ENCODE data around the gene IQGAP3. TPM values are rescaled to one million over a fixed set of nuclear protein-coding genes. Genes with fewer than 3 reads are reported as not detected.

Gene IQGAP3
- total RNA-seq, 1 experiment from 2014 or later: 48.3 TPM

GRCh38 chr1:156510709-156511108, 61.7 kb downstream of the IQGAP3 start:
- Mint-ChIP-seq H3K27me3 (ENCODE audit: insufficient read depth, unreplicated experiment) (no peaks in the 10 kb centered on the region), H3K27ac (ENCODE audit: low read depth, unreplicated experiment) (peak overlapping the region; percentile 77), H3K4me1 (ENCODE audit: insufficient read depth, unreplicated experiment) (peaks cover 49% of the 10 kb centered on the region), H3K4me3 (ENCODE audit: unreplicated experiment) (peak overlapping the region; percentile 42), H3K9me3 (ENCODE audit: unreplicated experiment) (no peaks in the 10 kb centered on the region), H3K36me3 (ENCODE audit: insufficient read depth, unreplicated experiment) (peaks cover 7% of the 10 kb centered on the region)
- intact Hi-C loops (cut with micrococcal nuclease): loop anchor here (1.0 kb wide), 1 partner anchor 9 kb away; no protein-coding TSS in a partner anchor
- ChIA-PET POLR2A (interaction anchor here (0.5 to 8.8 kb wide), 18 partner anchors 10 to 532 kb away, joined by 3 to 197 read pairs (median 4); partner anchors contain the start of genes ARHGEF2, MEF2D and NAXE), CTCF (interaction anchor here (0.6 to 3.8 kb wide), 6 partner anchors 9 to 828 kb away, joined by 3 to 24 read pairs (median 4); partner anchors contain the start of gene MEF2D)
- no TSS peak for BruUV-seq (replicated peaks)
- no peak for TF ChIP-seq CTCF (IDR thresholded peaks at IDR 0.05; ENCODE audit: unreplicated experiment)
- peak; percentile 98 for DNase-seq (ENCODE audit: unreplicated experiment)

GRCh38 chr1:156509424-156510034, 62.8 kb downstream of the IQGAP3 start:
- TF ChIP-seq CTCF (IDR thresholded peaks at IDR 0.05; ENCODE audit: unreplicated experiment): no peak
- H3K27ac Mint-ChIP-seq (ENCODE audit: low read depth, unreplicated experiment): peak overlapping the region; percentile 77
- no peak for DNase-seq (ENCODE audit: unreplicated experiment)
- CTCF ChIA-PET: interaction anchor here (0.6 to 3.8 kb wide), 11 partner anchors 8 to 150 kb away, joined by 3 to 24 read pairs (median 4); partner anchors contain the start of gene MEF2D
- no TSS peak for BruUV-seq (replicated peaks)
- H3K9me3 Mint-ChIP-seq (ENCODE audit: unreplicated experiment): no peaks in the 10 kb centered on the region
- peaks cover 14% of the 10 kb centered on the region for H3K36me3 Mint-ChIP-seq (ENCODE audit: insufficient read depth, unreplicated experiment)
- peak overlapping the region; percentile 52 for H3K4me3 Mint-ChIP-seq (ENCODE audit: unreplicated experiment)
- peaks cover 54% of the 10 kb centered on the region for H3K4me1 Mint-ChIP-seq (ENCODE audit: insufficient read depth, unreplicated experiment)
- POLR2A ChIA-PET: interaction anchor here (0.7 to 8.8 kb wide), 8 partner anchors 9 to 90 kb away, joined by 3 to 197 read pairs (median 12); partner anchors contain the start of genes MEF2D and NAXE
- no peaks in the 10 kb centered on the region for H3K27me3 Mint-ChIP-seq (ENCODE audit: insufficient read depth, unreplicated experiment)
- intact Hi-C loops (cut with micrococcal nuclease): loop anchor here (1.0 to 10.0 kb wide), 3 partner anchors 8 to 235 kb away; partner anchors contain the start of genes GPATCH4 and MRPL24

DNA sequence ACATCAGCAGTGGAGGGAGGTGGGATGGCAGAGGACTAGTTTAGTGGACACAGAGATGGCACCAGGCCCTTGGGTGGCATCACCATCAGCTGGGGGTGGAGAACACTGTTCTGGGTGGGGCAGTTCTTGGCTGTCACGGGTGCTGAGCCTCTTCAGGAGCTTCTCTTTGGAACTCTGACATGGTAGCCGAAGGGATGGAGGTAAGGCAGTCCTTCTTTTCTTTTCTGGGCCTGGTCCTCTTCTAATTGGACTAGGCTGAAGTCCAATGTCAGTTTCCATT, 63.5 kb downstream of the IQGAP3 start:
- H3K27me3 Mint-ChIP-seq (ENCODE audit: insufficient read depth, unreplicated experiment): no peaks in the 10 kb centered on the region
- peaks cover 14% of the 10 kb centered on the region for H3K36me3 Mint-ChIP-seq (ENCODE audit: insufficient read depth, unreplicated experiment)
- BruUV-seq (replicated peaks): no TSS peak
- CTCF ChIA-PET: interaction anchor here (0.6 to 3.8 kb wide), 13 partner anchors 7 to 151 kb away, joined by 3 to 24 read pairs (median 4); partner anchors contain the start of genes MEF2D and NAXE
- POLR2A ChIA-PET: interaction anchor here (0.5 to 8.8 kb wide), 12 partner anchors 8 to 93 kb away, joined by 3 to 197 read pairs (median 4); partner anchors contain the start of genes GPATCH4, MEF2D and NAXE
- intact Hi-C loops (cut with micrococcal nuclease): loop anchor here (10.0 kb wide), 2 partner anchors 96 to 236 kb away; partner anchors contain the start of genes GPATCH4 and MRPL24
- peak overlapping the region; percentile 52 for H3K4me3 Mint-ChIP-seq (ENCODE audit: unreplicated experiment)
- H3K4me1 Mint-ChIP-seq (ENCODE audit: insufficient read depth, unreplicated experiment): peaks cover 61% of the 10 kb centered on the region
- no peak for TF ChIP-seq CTCF (IDR thresholded peaks at IDR 0.05; ENCODE audit: unreplicated experiment)
- H3K9me3 Mint-ChIP-seq (ENCODE audit: unreplicated experiment): no peaks in the 10 kb centered on the region
- no peak for DNase-seq (ENCODE audit: unreplicated experiment)
- peak overlapping the region; percentile 77 for H3K27ac Mint-ChIP-seq (ENCODE audit: low read depth, unreplicated experiment)

Measured in MCF 10A (cell line).